BJ (cell line): ENCODE results near the gene LRRC46. TPM values are rescaled to one million over a fixed set of nuclear protein-coding genes. Genes with fewer than 3 reads are reported as not detected.

ENCODE experiments used
- CTCF ChIA-PET: fragments of 350-600 bp; formaldehyde crosslinking; extraction: SDS; loops from one replicate; lab custom pipeline; 2021; ENCODE audit warnings: antibody characterized with exemption, inconsistent platforms; lab: Yijun Ruan, JAX
- POLR2A ChIA-PET: fragments of 300-600 bp; sonication (Branson Sonifier 250); formaldehyde crosslinking; extraction: SDS; loops from one replicate; lab custom pipeline; 2021; ENCODE audit warnings: antibody characterized with exemption; lab: Charles Lee
- DNase-seq: peaks from one replicate; pipeline ENCODE4 v3.0.0-alpha.2; 2011; ENCODE audit warnings: low read depth
- H3K27me3 ChIP-seq: 2 replicates; pipeline ENCODE4 v1.6.0; 2011; ENCODE audit warnings: low read length; ENCODE audit not compliant: control insufficient read depth, insufficient read depth
- H3K36me3 ChIP-seq: 2 replicates; pipeline ENCODE4 v1.5.1; 2011; ENCODE audit warnings: low read length; ENCODE audit not compliant: control insufficient read depth, insufficient read depth
- H3K4me3 ChIP-seq: 2 replicates; pipeline ENCODE4 v1.5.1; 2011; ENCODE audit warnings: low read depth, mild to moderate bottlenecking, control low read depth, low read length
- polyA plus RNA-seq: library from polyadenylated mRNA; depleted of rRNA; stranded (reverse); fragments of >200 nt; gene quantifications from 2 replicates; pipeline ENCODE4 v1.2.3, GENCODE V29; 2011
- TF ChIP-seq, protein P1 (sequence below): IDR thresholded peaks from 2 replicates; pipeline ENCODE4 v1.5.1; 2011; ENCODE audit warnings: low read depth, mild to moderate bottlenecking, control low read depth, inconsistent platforms, low read length, moderate library complexity; ENCODE audit not compliant: insufficient read depth

The LRRC46 gene
- polyA plus RNA-seq, 1 experiment, result 0.58 TPM

DNA sequence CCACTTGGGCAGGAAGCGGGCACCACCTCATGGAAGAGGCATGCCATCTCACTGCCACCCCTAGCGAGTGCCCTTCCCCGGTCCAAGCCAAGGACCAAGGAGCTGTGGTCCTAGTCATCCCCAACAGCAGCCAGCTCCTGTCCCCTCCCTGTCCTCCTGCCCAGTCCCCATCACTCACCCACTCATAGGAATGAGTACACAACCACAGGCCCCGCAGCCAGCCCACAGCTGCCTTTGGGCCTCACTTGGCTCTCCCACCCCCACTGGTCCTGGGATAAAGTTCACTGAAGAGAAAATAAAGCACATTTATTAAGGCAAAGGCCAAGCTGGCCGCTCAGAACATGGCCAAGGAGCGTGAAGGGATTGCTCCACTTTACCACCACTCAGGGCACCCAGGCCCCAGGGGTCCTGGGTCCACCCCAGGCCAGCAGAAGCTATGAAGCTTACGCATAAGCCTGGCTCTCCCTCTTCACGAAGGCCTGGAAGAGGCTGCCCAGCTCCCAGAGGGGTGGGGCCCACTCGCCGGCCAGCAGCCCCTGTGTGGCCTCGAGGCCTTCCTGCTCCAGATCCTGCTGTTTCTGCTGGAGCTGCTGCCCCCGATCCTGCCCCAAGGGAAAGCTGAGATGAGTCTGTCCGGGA, 6.0 kb downstream of the LRRC46 start:
- Histone ChIP-seq H3K36me3 (peaks cover 5% of the 10 kb centered on the region), H3K4me3 (no peak overlapping the region), H3K27me3 (no peaks in the 10 kb centered on the region)
- DNase-seq, result no peak
- POLR2A ChIA-PET, result no interaction called here
- TF ChIP-seq, protein P1, sequence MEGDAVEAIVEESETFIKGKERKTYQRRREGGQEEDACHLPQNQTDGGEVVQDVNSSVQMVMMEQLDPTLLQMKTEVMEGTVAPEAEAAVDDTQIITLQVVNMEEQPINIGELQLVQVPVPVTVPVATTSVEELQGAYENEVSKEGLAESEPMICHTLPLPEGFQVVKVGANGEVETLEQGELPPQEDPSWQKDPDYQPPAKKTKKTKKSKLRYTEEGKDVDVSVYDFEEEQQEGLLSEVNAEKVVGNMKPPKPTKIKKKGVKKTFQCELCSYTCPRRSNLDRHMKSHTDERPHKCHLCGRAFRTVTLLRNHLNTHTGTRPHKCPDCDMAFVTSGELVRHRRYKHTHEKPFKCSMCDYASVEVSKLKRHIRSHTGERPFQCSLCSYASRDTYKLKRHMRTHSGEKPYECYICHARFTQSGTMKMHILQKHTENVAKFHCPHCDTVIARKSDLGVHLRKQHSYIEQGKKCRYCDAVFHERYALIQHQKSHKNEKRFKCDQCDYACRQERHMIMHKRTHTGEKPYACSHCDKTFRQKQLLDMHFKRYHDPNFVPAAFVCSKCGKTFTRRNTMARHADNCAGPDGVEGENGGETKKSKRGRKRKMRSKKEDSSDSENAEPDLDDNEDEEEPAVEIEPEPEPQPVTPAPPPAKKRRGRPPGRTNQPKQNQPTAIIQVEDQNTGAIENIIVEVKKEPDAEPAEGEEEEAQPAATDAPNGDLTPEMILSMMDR, result no peak
- CTCF ChIA-PET, result interaction anchor here (0.8 to 20.0 kb wide), 4 partner anchors 50 to 141 kb away, joined by 3 to 875 read pairs (median 4); partner anchors contain the start of genes CDK5RAP3 and SP2

DNA sequence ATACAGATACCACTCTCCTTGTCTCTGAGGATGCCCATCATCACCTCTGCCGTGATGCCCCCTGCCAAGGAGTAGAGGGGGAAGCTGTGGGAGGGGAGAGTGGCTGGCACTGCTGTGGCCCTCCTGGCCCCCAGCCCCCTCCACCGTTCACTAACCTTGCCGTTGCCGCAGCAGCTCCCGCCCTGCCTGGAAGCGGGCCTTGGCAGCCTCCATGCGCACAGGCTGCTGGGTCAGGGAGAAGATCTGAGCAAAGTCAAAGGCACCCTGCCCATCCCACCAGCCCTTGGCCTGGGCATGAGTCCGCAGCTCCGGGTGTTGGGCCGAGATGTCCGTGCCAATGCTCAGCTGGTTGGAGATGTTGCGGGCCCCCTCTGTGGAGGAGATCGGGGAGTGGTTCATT, 7.2 kb downstream of the LRRC46 start:
- ChIA-PET CTCF (interaction anchor here (1.5 to 20.0 kb wide), 2 partner anchors 49 to 108 kb away, joined by 4 to 875 read pairs; partner anchors contain the start of gene SP2), POLR2A (no interaction called here)
- no peaks in the 10 kb centered on the region for H3K27me3 ChIP-seq
- H3K36me3 ChIP-seq, result peaks cover 5% of the 10 kb centered on the region
- no peak overlapping the region for H3K4me3 ChIP-seq
- DNase-seq, result no peak
- TF ChIP-seq, protein P1, result no peak

DNA sequence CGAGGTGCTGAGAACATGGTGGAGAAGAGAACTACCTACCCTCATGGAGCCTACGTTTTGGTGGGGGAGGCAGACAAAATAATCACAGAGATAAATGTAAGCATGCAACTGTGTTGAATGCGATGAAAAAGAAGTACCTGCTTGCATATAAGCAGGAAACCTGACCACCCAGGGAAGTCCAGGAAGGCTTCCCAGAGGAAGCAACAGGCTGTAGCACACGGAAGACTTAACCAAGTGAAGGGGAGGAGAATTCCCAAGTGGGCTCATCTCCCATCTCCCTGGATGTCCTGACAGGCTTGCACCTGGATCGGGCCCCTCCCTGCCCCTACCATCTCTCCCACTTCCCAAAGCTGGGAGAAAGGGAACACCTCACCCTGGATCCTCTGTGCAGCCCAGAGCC, 7.6 kb downstream of the LRRC46 start:
- TF ChIP-seq, protein P1, result no peak
- Histone ChIP-seq H3K4me3 (no peak overlapping the region), H3K27me3 (no peaks in the 10 kb centered on the region), H3K36me3 (peaks cover 5% of the 10 kb centered on the region)
- ChIA-PET POLR2A (no interaction called here), CTCF (interaction anchor here (0.8 to 20.0 kb wide), 3 partner anchors 48 to 132 kb away, joined by 3 to 875 read pairs (median 4); partner anchors contain the start of genes CDK5RAP3 and SP2)
- no peak for DNase-seq

DNA sequence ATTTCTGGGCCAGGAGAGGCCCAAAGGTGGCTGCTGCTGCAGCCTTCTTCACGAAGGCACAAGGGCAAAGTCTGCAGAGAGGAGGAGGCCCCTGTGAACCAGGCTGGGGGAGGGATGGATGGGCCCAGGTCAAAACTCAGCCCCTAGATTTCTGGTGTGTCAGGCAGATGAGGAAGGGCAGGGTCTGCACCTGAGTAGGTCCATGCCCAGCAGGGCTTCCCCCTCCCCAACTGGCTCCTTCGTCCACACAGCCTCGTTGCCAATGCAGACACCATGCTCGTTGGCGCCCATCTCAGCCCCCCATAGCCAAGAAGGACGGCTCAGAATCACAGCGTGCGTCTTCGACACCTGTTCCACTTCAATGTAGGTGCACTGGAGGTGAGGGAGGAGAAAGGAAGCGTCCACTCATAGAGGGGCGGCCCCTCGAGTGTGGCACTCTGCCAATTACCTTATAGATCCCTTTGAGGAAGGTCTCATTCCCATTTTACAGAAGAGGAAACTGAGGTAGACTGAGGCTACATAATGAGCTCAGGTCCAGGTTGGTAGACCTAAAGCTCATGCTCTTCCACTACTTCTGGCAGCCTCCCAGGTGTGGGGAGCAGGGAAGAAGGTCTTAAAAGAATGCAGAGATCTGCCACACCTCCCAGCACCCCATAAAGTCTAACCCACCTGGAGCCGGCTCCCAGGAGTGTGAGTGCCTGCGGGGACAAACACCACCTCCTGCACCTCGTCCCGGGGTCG, 8.7 kb downstream of the LRRC46 start:
- CTCF ChIA-PET, result interaction anchor here (0.6 to 20.0 kb wide), 20 partner anchors 9 to 257 kb away, joined by 3 to 875 read pairs (median 4); partner anchors contain the start of genes LRRC46, MRPL10, PRR15L and SP2
- POLR2A ChIA-PET, result no interaction called here
- Histone ChIP-seq H3K36me3 (peaks cover 5% of the 10 kb centered on the region), H3K27me3 (no peaks in the 10 kb centered on the region), H3K4me3 (peak overlapping the region; percentile 63)
- TF ChIP-seq, protein P1, result no peak
- DNase-seq, result no peak
